Measurements from ENCODE around the gene TAL2.

The TAL2 gene

GRCh38 chr9:105663914-105664313 is 1.7 kb downstream of the TAL2 start:
- DNase-seq: no peak
- H3K9me3 ChIP-seq (ENCODE audit: insufficient read depth, low read length, severe bottlenecking): no peaks in the 10 kb centered on the region
- no peak overlapping the region for H3K9ac ChIP-seq (ENCODE audit: low read depth, low read length)
- no peaks in the 10 kb centered on the region for H4K20me1 ChIP-seq (ENCODE audit: insufficient read depth, low read length)
- no peak overlapping the region for H2AFZ ChIP-seq (ENCODE audit: low read depth, low read length)
- ATAC-seq (ENCODE audit: insufficient read depth, low read depth): no peak
- no peak overlapping the region for H3K4me2 ChIP-seq (ENCODE audit: insufficient read depth, low read length)
- no peaks in the 10 kb centered on the region for H3K79me2 ChIP-seq (ENCODE audit: insufficient read depth, low read length)
- no peaks in the 10 kb centered on the region for H3K4me1 ChIP-seq (ENCODE audit: insufficient read depth, low read length)
- H3K36me3 ChIP-seq (ENCODE audit: insufficient read depth, low read length): no peaks in the 10 kb centered on the region
- TF ChIP-seq, protein P1, sequence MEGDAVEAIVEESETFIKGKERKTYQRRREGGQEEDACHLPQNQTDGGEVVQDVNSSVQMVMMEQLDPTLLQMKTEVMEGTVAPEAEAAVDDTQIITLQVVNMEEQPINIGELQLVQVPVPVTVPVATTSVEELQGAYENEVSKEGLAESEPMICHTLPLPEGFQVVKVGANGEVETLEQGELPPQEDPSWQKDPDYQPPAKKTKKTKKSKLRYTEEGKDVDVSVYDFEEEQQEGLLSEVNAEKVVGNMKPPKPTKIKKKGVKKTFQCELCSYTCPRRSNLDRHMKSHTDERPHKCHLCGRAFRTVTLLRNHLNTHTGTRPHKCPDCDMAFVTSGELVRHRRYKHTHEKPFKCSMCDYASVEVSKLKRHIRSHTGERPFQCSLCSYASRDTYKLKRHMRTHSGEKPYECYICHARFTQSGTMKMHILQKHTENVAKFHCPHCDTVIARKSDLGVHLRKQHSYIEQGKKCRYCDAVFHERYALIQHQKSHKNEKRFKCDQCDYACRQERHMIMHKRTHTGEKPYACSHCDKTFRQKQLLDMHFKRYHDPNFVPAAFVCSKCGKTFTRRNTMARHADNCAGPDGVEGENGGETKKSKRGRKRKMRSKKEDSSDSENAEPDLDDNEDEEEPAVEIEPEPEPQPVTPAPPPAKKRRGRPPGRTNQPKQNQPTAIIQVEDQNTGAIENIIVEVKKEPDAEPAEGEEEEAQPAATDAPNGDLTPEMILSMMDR (IDR thresholded peaks at IDR 0.05; ENCODE audit: borderline replicate concordance, extremely low read depth, low read length, poor library complexity, severe bottlenecking): no peak
- no peak for TF ChIP-seq EZH2 (IDR thresholded peaks at IDR 0.05; ENCODE audit: borderline replicate concordance, low read depth, low read length, severe bottlenecking)
- no peak overlapping the region for H3K27ac ChIP-seq (ENCODE audit: low read length)
- no peak overlapping the region for H3K4me3 ChIP-seq (ENCODE audit: low read depth in 1 of 2, low read length in 2 of 2)
- no peaks in the 10 kb centered on the region for H3K27me3 ChIP-seq (ENCODE audit: insufficient read depth, low read length, poor library complexity)

GRCh38 chr9:105667867-105668266 is 5.6 kb downstream of the TAL2 start:
- Histone ChIP-seq H3K36me3 (ENCODE audit: insufficient read depth, low read length) (no peaks in the 10 kb centered on the region), H3K4me3 (ENCODE audit: low read depth in 1 of 2, low read length in 2 of 2) (no peak overlapping the region), H4K20me1 (ENCODE audit: insufficient read depth, low read length) (no peaks in the 10 kb centered on the region), H3K9ac (ENCODE audit: low read depth, low read length) (no peak overlapping the region), H3K4me1 (ENCODE audit: insufficient read depth, low read length) (no peaks in the 10 kb centered on the region), H2AFZ (ENCODE audit: low read depth, low read length) (no peak overlapping the region), H3K9me3 (ENCODE audit: insufficient read depth, low read length, severe bottlenecking) (no peaks in the 10 kb centered on the region), H3K27ac (ENCODE audit: low read length) (no peak overlapping the region), H3K4me2 (ENCODE audit: insufficient read depth, low read length) (no peak overlapping the region), H3K79me2 (ENCODE audit: insufficient read depth, low read length) (no peaks in the 10 kb centered on the region), H3K27me3 (ENCODE audit: insufficient read depth, low read length, poor library complexity) (no peaks in the 10 kb centered on the region)
- TF ChIP-seq, protein P1 (IDR thresholded peaks at IDR 0.05; ENCODE audit: borderline replicate concordance, extremely low read depth, low read length, poor library complexity, severe bottlenecking): no peak
- no peak for TF ChIP-seq EZH2 (IDR thresholded peaks at IDR 0.05; ENCODE audit: borderline replicate concordance, low read depth, low read length, severe bottlenecking)
- DNase-seq (no peak), ATAC-seq (ENCODE audit: insufficient read depth, low read depth) (no peak)

DNA sequence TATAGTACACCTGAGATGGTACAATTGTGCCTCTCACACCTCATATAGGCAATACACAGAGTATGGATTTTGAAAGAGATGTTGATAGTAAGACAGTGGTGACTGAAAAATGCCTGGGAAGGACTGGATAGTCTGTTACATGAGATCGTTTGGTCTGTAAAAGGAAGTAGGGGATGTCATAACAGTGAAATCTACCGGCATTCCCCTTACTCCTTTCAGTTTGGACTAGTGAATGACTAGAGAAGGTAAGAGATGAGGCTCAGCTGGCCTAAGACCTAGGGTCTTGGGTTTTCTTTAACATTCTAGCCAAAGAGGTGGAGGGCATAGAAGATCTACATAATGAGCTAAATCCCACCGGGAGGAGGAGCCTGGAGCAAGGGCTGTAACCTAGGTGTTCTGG is 8.1 kb downstream of the TAL2 start:
- H3K27me3 ChIP-seq (ENCODE audit: insufficient read depth, low read length, poor library complexity): peaks cover 4% of the 10 kb centered on the region
- no peaks in the 10 kb centered on the region for H3K79me2 ChIP-seq (ENCODE audit: insufficient read depth, low read length)
- H3K4me2 ChIP-seq (ENCODE audit: insufficient read depth, low read length): no peak overlapping the region
- TF ChIP-seq, protein P1 (IDR thresholded peaks at IDR 0.05; ENCODE audit: borderline replicate concordance, extremely low read depth, low read length, poor library complexity, severe bottlenecking): no peak
- no peak for TF ChIP-seq EZH2 (IDR thresholded peaks at IDR 0.05; ENCODE audit: borderline replicate concordance, low read depth, low read length, severe bottlenecking)
- H3K9ac ChIP-seq (ENCODE audit: low read depth, low read length): no peak overlapping the region
- no peak overlapping the region for H2AFZ ChIP-seq (ENCODE audit: low read depth, low read length)
- no peaks in the 10 kb centered on the region for H3K36me3 ChIP-seq (ENCODE audit: insufficient read depth, low read length)
- no peak for ATAC-seq (ENCODE audit: insufficient read depth, low read depth)
- H3K4me1 ChIP-seq (ENCODE audit: insufficient read depth, low read length): no peaks in the 10 kb centered on the region
- no peak overlapping the region for H3K4me3 ChIP-seq (ENCODE audit: low read depth in 1 of 2, low read length in 2 of 2)
- H4K20me1 ChIP-seq (ENCODE audit: insufficient read depth, low read length): no peaks in the 10 kb centered on the region
- no peak overlapping the region for H3K27ac ChIP-seq (ENCODE audit: low read length)
- no peaks in the 10 kb centered on the region for H3K9me3 ChIP-seq (ENCODE audit: insufficient read depth, low read length, severe bottlenecking)
- no peak for DNase-seq

- Histone ChIP-seq H3K9me3 (ENCODE audit: insufficient read depth, low read length, severe bottlenecking) (no peaks in the 10 kb centered on the region), H3K4me2 (ENCODE audit: insufficient read depth, low read length) (no peak overlapping the region), H3K27ac (ENCODE audit: low read length) (no peak overlapping the region), H2AFZ (ENCODE audit: low read depth, low read length) (no peak overlapping the region), H3K4me1 (ENCODE audit: insufficient read depth, low read length) (no peaks in the 10 kb centered on the region), H3K79me2 (ENCODE audit: insufficient read depth, low read length) (no peaks in the 10 kb centered on the region), H3K36me3 (ENCODE audit: insufficient read depth, low read length) (no peaks in the 10 kb centered on the region), H3K9ac (ENCODE audit: low read depth, low read length) (no peak overlapping the region), H3K27me3 (ENCODE audit: insufficient read depth, low read length, poor library complexity) (peaks cover 4% of the 10 kb centered on the region), H3K4me3 (ENCODE audit: low read depth in 1 of 2, low read length in 2 of 2) (no peak overlapping the region), H4K20me1 (ENCODE audit: insufficient read depth, low read length) (no peaks in the 10 kb centered on the region)
- no peak for ATAC-seq (ENCODE audit: insufficient read depth, low read depth)
- no peak for TF ChIP-seq EZH2 (IDR thresholded peaks at IDR 0.05; ENCODE audit: borderline replicate concordance, low read depth, low read length, severe bottlenecking)
- TF ChIP-seq, protein P1 (IDR thresholded peaks at IDR 0.05; ENCODE audit: borderline replicate concordance, extremely low read depth, low read length, poor library complexity, severe bottlenecking): no peak
- DNase-seq: no peak
Observed at GRCh38 chr9:105670775-105671174, 8.5 kb downstream of the TAL2 start.
